Hematopoietic multipotent progenitor cell treated with erythropoietin and hydrocortisone succinate and interleukin-3 and kit ligand, for 4 days (in vitro differentiated cells): ENCODE results near the gene GPR25.
A peak's percentile ranks its signal among the peaks of the same experiment; 100 is the strongest.

Experiments used
- DNase-seq: peaks from one replicate; pipeline ENCODE4 v3.0.0-alpha.2; 2015

GPR25 gene

GRCh38 chr1:200873671-200874397 lies 1.1 kb downstream of the GPR25 start:
- peak; percentile 24 for DNase-seq

GRCh38 chr1:200874694-200875093 lies 1.9 kb downstream of the GPR25 start:
- DNase-seq, result no peak

- no peak for DNase-seq
These were observed 2.6 kb downstream of the GPR25 start for GRCh38 chr1:200875416-200875815.

GRCh38 chr1:200877010-200877409 lies 4.2 kb downstream of the GPR25 start:
- no peak for DNase-seq

GRCh38 chr1:200877839-200878551 lies 5.2 kb downstream of the GPR25 start:
- DNase-seq, result no peak

GRCh38 chr1:200880212-200880611 lies 7.4 kb downstream of the GPR25 start:
- no peak for DNase-seq

GRCh38 chr1:200883118-200883517 lies 10.3 kb downstream of the GPR25 start:
- no peak for DNase-seq

GRCh38 chr1:200885623-200886402 lies 13.0 kb downstream of the GPR25 start:
- peak; percentile 53 for DNase-seq

- peak; percentile 13 for DNase-seq
These were observed 13.8 kb downstream of the GPR25 start for GRCh38 chr1:200886594-200886993.

- DNase-seq, result no peak
These were observed 14.3 kb downstream of the GPR25 start for GRCh38 chr1:200887036-200887435.

GRCh38 chr1:200887772-200888348 lies 15.1 kb downstream of the GPR25 start:
- DNase-seq, result no peak

- DNase-seq, result peak; percentile 78
These were observed 15.6 kb downstream of the GPR25 start for GRCh38 chr1:200888349-200888838.

- no peak for DNase-seq
These were observed 16.8 kb downstream of the GPR25 start for GRCh38 chr1:200889571-200889970.

GRCh38 chr1:200890027-200890426 lies 17.2 kb downstream of the GPR25 start:
- no peak for DNase-seq

GRCh38 chr1:200890818-200891773 lies 18.3 kb downstream of the GPR25 start:
- peak; percentile 45 for DNase-seq

- DNase-seq, result no peak
These were observed 19.0 kb downstream of the GPR25 start for GRCh38 chr1:200891774-200892157.

- DNase-seq, result no peak
These were observed 19.8 kb downstream of the GPR25 start for GRCh38 chr1:200892546-200892945.

GRCh38 chr1:200892958-200893357 lies 20.2 kb downstream of the GPR25 start:
- no peak for DNase-seq

GRCh38 chr1:200893411-200893901 lies 20.7 kb downstream of the GPR25 start:
- DNase-seq, result no peak

- DNase-seq, result no peak
These were observed 22.1 kb downstream of the GPR25 start, which contains the start of gene INAVA for GRCh38 chr1:200894712-200895442. TSS of gene INAVA (plus strand) at chr1:200894900. CDS start at chr1:200898401, 3,501 bp downstream.

GRCh38 chr1:200895443-200895789 lies 22.6 kb downstream of the GPR25 start:
- DNase-seq, result no peak
